A549 (cell line): ENCODE measurements around the gene RFWD3. TPM values are rescaled to one million over a fixed set of nuclear protein-coding genes. Genes with fewer than 3 reads are reported as not detected.

Experiments
- ATAC-seq, 2 experiments: fragments of 200-7000 bp in 1 of 2; fragments of >200 bp in 1 of 2; cut with Nextera tagmentation in 1 of 2; cut with Tn5 transposase in 1 of 2; 3 replicates each; pipeline versions ENCODE4 v1.8.0 to v1.9.1; 2018 to 2020; ENCODE audit warnings: mild to moderate bottlenecking in 1 of 2, moderate library complexity in 1 of 2
- CTCF ChIA-PET: fragments of 300-600 bp; sonication (Branson Sonifier 250); formaldehyde crosslinking; extraction: SDS; loops from one replicate; lab custom pipeline; 2021; ENCODE audit warnings: antibody characterized with exemption, inconsistent platforms; lab: Yijun Ruan, JAX
- POLR2A ChIA-PET: fragments of 350-600 bp; formaldehyde crosslinking; extraction: SDS; loops from one replicate; lab custom pipeline; 2021; ENCODE audit warnings: antibody characterized with exemption, inconsistent platforms; lab: Yijun Ruan, JAX
- DNase-seq, 2 experiments: peaks; one replicate each; pipeline versions ENCODE4 v3.0.0 to v3.0.0-alpha.2; 2011 to 2016; ENCODE audit warnings: low read depth in 1 of 2, low spot score in 1 of 2
- FAIRE-seq: peaks from 2 replicates; lab custom pipeline; 2011; peaks lifted over from hg19 to GRCh38; lab: Jason Lieb, UNC
- H3K27ac ChIP-seq, 2 experiments: fragments of >200 bp; sonication (Bioruptor Twin); formaldehyde crosslinking; 3 replicates each; pipeline ENCODE4 v1.5.1; 2016 to 2017
- H3K4me1 ChIP-seq: fragments of >200 bp; sonication (Bioruptor Twin); formaldehyde crosslinking; 3 replicates; pipeline ENCODE4 v1.6.1; 2016
- H3K4me2 ChIP-seq: fragments of >200 bp; sonication (Bioruptor Twin); formaldehyde crosslinking; 3 replicates; pipeline ENCODE4 v1.6.1; 2016
- H3K4me3 ChIP-seq: fragments of >200 bp; sonication (Bioruptor Twin); formaldehyde crosslinking; 3 replicates; pipeline ENCODE4 v1.5.1; 2016
- H3K9me3 ChIP-seq: fragments of >200 bp; sonication (Bioruptor Twin); formaldehyde crosslinking; 3 replicates; pipeline ENCODE4 v1.6.1; 2016
- ATOH8 ChIP-seq: fragments of 250-450 bp; sonication (Bioruptor Pico); IDR thresholded peaks from 2 replicates; pipeline ENCODE4 v1.5.0; 2020; ENCODE audit warnings: low read depth, mild to moderate bottlenecking, moderate library complexity
- BHLHE40 ChIP-seq: IDR thresholded peaks from 2 replicates; pipeline ENCODE4 v1.6.1; 2012; ENCODE audit warnings: low read depth, low read length, inconsistent platforms
- CBX2 ChIP-seq: fragments of 200-600 bp; sonication (generic); IDR thresholded peaks from 2 replicates; pipeline ENCODE4 v1.6.1; 2016; ENCODE audit warnings: low read depth, mild to moderate bottlenecking, borderline replicate concordance
- CHD4 ChIP-seq: fragments of 200-600 bp; sonication (generic); IDR thresholded peaks from 2 replicates; pipeline ENCODE4 v1.6.1; 2016; ENCODE audit warnings: antibody characterized with exemption, mild to moderate bottlenecking, borderline replicate concordance
- CTCF ChIP-seq: fragments of >200 bp; sonication (Bioruptor Twin); formaldehyde crosslinking; IDR thresholded peaks from 3 replicates; pipeline ENCODE4 v1.5.1; 2016
- ELK1 ChIP-seq: fragments of 150-350 bp; IDR thresholded peaks from 2 replicates; pipeline ENCODE4 v1.6.1; 2014; ENCODE audit warnings: low read depth, mild to moderate bottlenecking, low read length
- FOSL2 ChIP-seq, 2 experiments: fragments of 450-650 bp in 1 of 2; fragments of >200 bp in 1 of 2; sonication (Bioruptor Twin) in 1 of 2; formaldehyde crosslinking; IDR thresholded peaks; 2 replicates each; pipeline versions ENCODE4 v1.5.0 to v1.6.1; 2016 to 2020; ENCODE audit warnings: mild to moderate bottlenecking in 1 of 2, moderate library complexity in 1 of 2
- HDAC2 ChIP-seq: fragments of 200-600 bp; sonication (generic); IDR thresholded peaks from 2 replicates; pipeline ENCODE4 v1.6.1; 2016
- HMGXB4 ChIP-seq: fragments of 250-450 bp; sonication (Bioruptor Pico); IDR thresholded peaks from 2 replicates; pipeline ENCODE4 v1.5.0; 2021; ENCODE audit warnings: mild to moderate bottlenecking, moderate library complexity, borderline replicate concordance
- HOXB13 ChIP-seq: fragments of 250-450 bp; sonication (Bioruptor Pico); IDR thresholded peaks from 2 replicates; pipeline ENCODE4 v1.5.0; 2020; ENCODE audit warnings: low read depth, mild to moderate bottlenecking, moderate library complexity
- HOXB5 ChIP-seq: fragments of 250-450 bp; sonication (Bioruptor Pico); IDR thresholded peaks from 2 replicates; pipeline ENCODE4 v1.5.0; 2020; ENCODE audit warnings: mild to moderate bottlenecking, moderate library complexity
- JUNB ChIP-seq: fragments of >200 bp; sonication (Bioruptor Twin); formaldehyde crosslinking; IDR thresholded peaks from 2 replicates; pipeline ENCODE4 v1.6.1; 2016
- KDM5A ChIP-seq: fragments of 200-600 bp; sonication (generic); IDR thresholded peaks from 2 replicates; pipeline ENCODE4 v1.6.1; 2016; ENCODE audit warnings: antibody characterized with exemption, mild to moderate bottlenecking
- MAFK ChIP-seq: fragments of 450-650 bp; IDR thresholded peaks from 2 replicates; pipeline ENCODE4 v1.6.1; 2014; ENCODE audit not compliant: partially characterized antibody
- MAX ChIP-seq: IDR thresholded peaks from 2 replicates; pipeline ENCODE4 v1.6.1; 2012
- MYC ChIP-seq: IDR thresholded peaks from 2 replicates; pipeline ENCODE4 v1.6.1; 2012; ENCODE audit warnings: mild to moderate bottlenecking, inconsistent platforms, low read length, improper control_type of control experiment, borderline replicate concordance
- NFE2L2 ChIP-seq: fragments of 150-350 bp; conservative IDR thresholded peaks from 2 replicates; pipeline ENCODE4 v1.6.1; 2014; ENCODE audit warnings: low read length
- NPAS2 ChIP-seq: fragments of 250-450 bp; sonication (Bioruptor Pico); IDR thresholded peaks from 2 replicates; pipeline ENCODE4 v1.8.0; 2022; ENCODE audit warnings: mild to moderate bottlenecking, moderate library complexity, borderline replicate concordance
- POLR2AphosphoS2 ChIP-seq: conservative IDR thresholded peaks from 2 replicates; pipeline ENCODE4 v1.6.1; 2012; ENCODE audit warnings: low read length, improper control_type of control experiment, inconsistent platforms
- RAD21 ChIP-seq, 2 experiments: fragments of >200 bp in 1 of 2; sonication (Bioruptor Twin) in 1 of 2; formaldehyde crosslinking in 1 of 2; IDR thresholded peaks in 1 of 2; conservative IDR thresholded peaks in 1 of 2; 2 replicates in 1 of 2; 3 replicates in 1 of 2; pipeline ENCODE4 v1.6.1; 2012 to 2018; ENCODE audit warnings: inconsistent platforms in 1 of 2
- SMC3 ChIP-seq: fragments of >200 bp; sonication (Bioruptor Twin); formaldehyde crosslinking; IDR thresholded peaks from 3 replicates; pipeline ENCODE4 v1.6.1; 2018; ENCODE audit warnings: inconsistent platforms
- WGBS: methylation state at CpG from one replicate; pipeline ENCODE4 v1.1.6; 2017; ENCODE audit errors: missing lambda C conversion rate; 5-methylcytosine and 5-hydroxymethylcytosine counted together
- polyA plus RNA-seq, 4 experiments: library from polyadenylated mRNA; depleted of rRNA in 3 of 4; stranded (reverse); fragments of >200 nt; fragmentation: RNase III in 1 of 4; extraction: RNeasy Plus Mini Kit Qiagen cat#74134 plus additional on column Dnase treatment in 1 of 4; gene quantifications; 2 replicates in 3 of 4; 3 replicates in 1 of 4; pipeline ENCODE4 v1.2.3, GENCODE V29; 2011 to 2017

RFWD3 gene
- polyA plus RNA-seq, 2 of the 4 experiments (the other 2 are of a cell fraction) = 36.1 to 50.6 TPM

- ATAC-seq = no peak
- H3K27ac ChIP-seq = no peak overlapping the region
- no peak for TF ChIP-seq KDM5A
- TF ChIP-seq NFE2L2 = no peak
- no peak for FAIRE-seq
- H3K4me3 ChIP-seq = no peak overlapping the region
- H3K9me3 ChIP-seq = no peaks in the 10 kb centered on the region
- ChIA-PET POLR2A (no interaction called here), CTCF (interaction anchor here (0.7 to 1.6 kb wide), 5 partner anchors 11 to 318 kb away, joined by 3 to 5 read pairs (median 3); no protein-coding TSS in a partner anchor)
- 88% methylated on average over 6 of the region's 6 CpGs for WGBS
- H3K4me2 ChIP-seq = no peak overlapping the region
- DNase-seq = no peak
- H3K4me1 ChIP-seq = no peaks in the 10 kb centered on the region
Observed at GRCh38 chr16:74627506-74628220, 39.0 kb downstream of the RFWD3 start.

- Histone ChIP-seq H3K4me3 (no peak overlapping the region), H3K27ac (no peak overlapping the region)
- no peak for FAIRE-seq
- ChIA-PET POLR2A (no interaction called here), CTCF (interaction anchor here (1.0 kb wide), 2 partner anchors 235 to 317 kb away, joined by 3 read pairs; no protein-coding TSS in a partner anchor)
- WGBS = 86% methylated on average over 1 of the region's 1 CpG
- TF ChIP-seq MYC = no peak
- TF ChIP-seq, all 56 proteins: peak for 0
- H3K4me1 ChIP-seq = no peaks in the 10 kb centered on the region
- H3K9me3 ChIP-seq = no peaks in the 10 kb centered on the region
- no peak overlapping the region for H3K4me2 ChIP-seq
- DNase-seq = no peak
- no peak for ATAC-seq
Observed at GRCh38 chr16:74626741-74627416, 39.8 kb downstream of the RFWD3 start.

GRCh38 chr16:74625500-74626350 lies 41.0 kb downstream of the RFWD3 start:
- FAIRE-seq (no peak), ATAC-seq (no peak), DNase-seq (no peak)
- Histone ChIP-seq H3K27ac (no peak overlapping the region), H3K9me3 (no peaks in the 10 kb centered on the region), H3K4me3 (no peak overlapping the region), H3K4me2 (no peak overlapping the region), H3K4me1 (no peaks in the 10 kb centered on the region)
- ChIA-PET CTCF (interaction anchor here (0.6 to 4.7 kb wide), 10 partner anchors 8 to 316 kb away, joined by 3 to 31 read pairs (median 4); no protein-coding TSS in a partner anchor), POLR2A (interaction anchor here (1.1 kb wide), 1 partner anchor 19 kb away, joined by 4 read pairs; the partner anchor contains the start of gene GLG1)
- TF ChIP-seq ELK1 (no peak), CHD4 (no peak), HOXB13 (CRISPR knock-in tag) (no peak), HOXB5 (CRISPR knock-in tag) (no peak), CTCF (no peak), KDM5A (no peak), POLR2AphosphoS2 (no peak), HDAC2 (no peak), FOSL2 (IDR thresholded peaks at IDR 0.05) (no peak), FOSL2 (CRISPR knock-in tag; IDR thresholded peaks at IDR 0.05) (no peak), SMC3 (no peak), CBX2 (no peak), RAD21 (conservative IDR thresholded peaks at IDR 0.05 in 1 of 2, IDR thresholded peaks at IDR 0.05 in 1 of 2) (no peak), MYC (no peak), HMGXB4 (CRISPR knock-in tag) (no peak), ATOH8 (CRISPR knock-in tag) (no peak), NPAS2 (no peak), JUNB (no peak), BHLHE40 (no peak), MAFK (no peak), MAX (no peak)
- WGBS = 88% methylated on average over 14 of the region's 14 CpGs
